HCT116 (cell line): ENCODE measurements around the gene CDH2.

Source experiments
- CTCF ChIP-seq, 3 experiments: fragments of 200-600 bp in 1 of 3; sonication (generic) in 1 of 3; IDR thresholded peaks in 2 of 3; conservative IDR thresholded peaks in 1 of 3; 2 replicates each; pipeline ENCODE4 v1.5.1; 2012 to 2017; ENCODE audit warnings: low read depth in 2 of 3, low read length in 2 of 3, antibody characterized with exemption in 1 of 3, borderline replicate concordance in 1 of 3, control low read depth in 1 of 3, mild to moderate bottlenecking in 1 of 3, mixed read lengths in 1 of 3, mixed run types in 1 of 3, moderate library complexity in 1 of 3; ENCODE audit not compliant: insufficient read depth in 1 of 3
- EGR1 ChIP-seq: IDR thresholded peaks from 2 replicates; pipeline ENCODE4 v1.6.1; 2012; ENCODE audit warnings: low read depth
- EZH2 ChIP-seq: fragments of 200-600 bp; sonication (generic); IDR thresholded peaks from 2 replicates; pipeline ENCODE4 v1.6.1; 2017; ENCODE audit warnings: antibody characterized with exemption, mixed run types
- POLR2A ChIP-seq: IDR thresholded peaks from 2 replicates; pipeline ENCODE4 v1.7.0; 2011; ENCODE audit warnings: borderline replicate concordance; ENCODE audit not compliant: insufficient read depth, insufficient read length; ENCODE audit errors: extremely low read depth
- POLR2AphosphoS5 ChIP-seq: IDR thresholded peaks from 2 replicates; pipeline ENCODE4 v1.6.1; 2011; ENCODE audit warnings: mild to moderate bottlenecking, low read depth, low read length, moderate library complexity
- RAD21 ChIP-seq: IDR thresholded peaks from 2 replicates; pipeline ENCODE4 v1.6.1; 2012; ENCODE audit warnings: low read depth, mild to moderate bottlenecking
- TCF7L2 ChIP-seq: IDR thresholded peaks from 2 replicates; pipeline ENCODE4 v1.7.0; 2011; ENCODE audit warnings: borderline replicate concordance, inconsistent platforms; ENCODE audit not compliant: insufficient read depth, insufficient read length; ENCODE audit errors: extremely low read depth
- ZFX ChIP-seq: fragments of 450-650 bp; IDR thresholded peaks from 2 replicates; pipeline ENCODE4 v1.6.1; 2017
- TF ChIP-seq, protein P1 (sequence below): IDR thresholded peaks from 2 replicates; pipeline ENCODE4 v1.6.1; 2012; ENCODE audit warnings: low read depth
- TF ChIP-seq, protein P2 (sequence below): IDR thresholded peaks from 2 replicates; pipeline ENCODE4 v1.6.1; 2012

GRCh38 chr18:28175930-28176697 is 816 bp downstream of the CDH2 start:
- TF ChIP-seq POLR2A, result no peak
- TF ChIP-seq CTCF (IDR thresholded peaks at IDR 0.05 in 2 of 3, conservative IDR thresholded peaks at IDR 0.05 in 1 of 3; ENCODE audit: borderline replicate concordance in 1 of 3, insufficient read depth in 1 of 3, low read depth in 2 of 3, low read length in 2 of 3), result no peak
- TF ChIP-seq TCF7L2, result no peak
- TF ChIP-seq EZH2, result no peak
- TF ChIP-seq, protein P1, sequence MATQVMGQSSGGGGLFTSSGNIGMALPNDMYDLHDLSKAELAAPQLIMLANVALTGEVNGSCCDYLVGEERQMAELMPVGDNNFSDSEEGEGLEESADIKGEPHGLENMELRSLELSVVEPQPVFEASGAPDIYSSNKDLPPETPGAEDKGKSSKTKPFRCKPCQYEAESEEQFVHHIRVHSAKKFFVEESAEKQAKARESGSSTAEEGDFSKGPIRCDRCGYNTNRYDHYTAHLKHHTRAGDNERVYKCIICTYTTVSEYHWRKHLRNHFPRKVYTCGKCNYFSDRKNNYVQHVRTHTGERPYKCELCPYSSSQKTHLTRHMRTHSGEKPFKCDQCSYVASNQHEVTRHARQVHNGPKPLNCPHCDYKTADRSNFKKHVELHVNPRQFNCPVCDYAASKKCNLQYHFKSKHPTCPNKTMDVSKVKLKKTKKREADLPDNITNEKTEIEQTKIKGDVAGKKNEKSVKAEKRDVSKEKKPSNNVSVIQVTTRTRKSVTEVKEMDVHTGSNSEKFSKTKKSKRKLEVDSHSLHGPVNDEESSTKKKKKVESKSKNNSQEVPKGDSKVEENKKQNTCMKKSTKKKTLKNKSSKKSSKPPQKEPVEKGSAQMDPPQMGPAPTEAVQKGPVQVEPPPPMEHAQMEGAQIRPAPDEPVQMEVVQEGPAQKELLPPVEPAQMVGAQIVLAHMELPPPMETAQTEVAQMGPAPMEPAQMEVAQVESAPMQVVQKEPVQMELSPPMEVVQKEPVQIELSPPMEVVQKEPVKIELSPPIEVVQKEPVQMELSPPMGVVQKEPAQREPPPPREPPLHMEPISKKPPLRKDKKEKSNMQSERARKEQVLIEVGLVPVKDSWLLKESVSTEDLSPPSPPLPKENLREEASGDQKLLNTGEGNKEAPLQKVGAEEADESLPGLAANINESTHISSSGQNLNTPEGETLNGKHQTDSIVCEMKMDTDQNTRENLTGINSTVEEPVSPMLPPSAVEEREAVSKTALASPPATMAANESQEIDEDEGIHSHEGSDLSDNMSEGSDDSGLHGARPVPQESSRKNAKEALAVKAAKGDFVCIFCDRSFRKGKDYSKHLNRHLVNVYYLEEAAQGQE, result no peak
- no peak for TF ChIP-seq EGR1
- TF ChIP-seq, protein P2, sequence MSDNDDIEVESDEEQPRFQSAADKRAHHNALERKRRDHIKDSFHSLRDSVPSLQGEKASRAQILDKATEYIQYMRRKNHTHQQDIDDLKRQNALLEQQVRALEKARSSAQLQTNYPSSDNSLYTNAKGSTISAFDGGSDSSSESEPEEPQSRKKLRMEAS, result no peak
- TF ChIP-seq POLR2AphosphoS5, result no peak
- no peak for TF ChIP-seq ZFX
- no peak for TF ChIP-seq RAD21
